MCF 10A (cell line): Measurements from ENCODE around the gene CLEC11A. TPM values are rescaled to one million over a fixed set of nuclear protein-coding genes. Genes with fewer than 3 reads are reported as not detected.
"Not testable (repeated sequence)": the region's sequence is repeated elsewhere in the genome, so short reads cannot be mapped to it uniquely, and the experiment has no call there.

Experiments
- BruUV-seq: library from RNA; stranded (reverse); fragments of 400-500 nt; replicated peaks from 2 replicates; lab custom pipeline; 2021; lab: Mats Ljungman, UMichigan
- CTCF ChIA-PET: fragments of 300-600 bp; sonication (Branson Sonifier 250); formaldehyde crosslinking; extraction: SDS; loops from one replicate; lab custom pipeline; 2021; ENCODE audit warnings: antibody characterized with exemption, inconsistent platforms; lab: Yijun Ruan, JAX
- POLR2A ChIA-PET: fragments of 300-600, 350-650 bp; sonication (Branson Sonifier 250); formaldehyde crosslinking; extraction: SDS; loops from one replicate; lab custom pipeline; 2020; ENCODE audit warnings: antibody characterized with exemption, inconsistent platforms; lab: Yijun Ruan, JAX
- DNase-seq: peaks from one replicate; pipeline ENCODE4 v3.0.0-alpha.2; 2018; ENCODE audit not compliant: unreplicated experiment
- H3K27ac Mint-ChIP-seq: one replicate; pipeline ENCODE4 v1.8.0; 2022; ENCODE audit warnings: mild to moderate bottlenecking, low read depth, mixed read lengths; ENCODE audit not compliant: unreplicated experiment
- H3K27me3 Mint-ChIP-seq: one replicate; pipeline ENCODE4 v1.8.0; 2022; ENCODE audit warnings: mixed read lengths; ENCODE audit not compliant: insufficient read depth, unreplicated experiment
- H3K36me3 Mint-ChIP-seq: one replicate; pipeline ENCODE4 v1.8.0; 2022; ENCODE audit warnings: mild to moderate bottlenecking, moderate library complexity, mixed read lengths; ENCODE audit not compliant: insufficient read depth, unreplicated experiment
- H3K4me1 Mint-ChIP-seq: one replicate; pipeline ENCODE4 v1.8.0; 2022; ENCODE audit warnings: mixed read lengths; ENCODE audit not compliant: insufficient read depth, unreplicated experiment
- H3K4me3 Mint-ChIP-seq: one replicate; pipeline ENCODE4 v1.8.0; 2022; ENCODE audit warnings: mild to moderate bottlenecking, moderate library complexity, mixed read lengths; ENCODE audit not compliant: unreplicated experiment
- H3K9me3 Mint-ChIP-seq: one replicate; pipeline ENCODE4 v1.8.0; 2022; ENCODE audit warnings: mixed read lengths; ENCODE audit not compliant: unreplicated experiment
- CTCF ChIP-seq: fragments of 200-600 bp; IDR thresholded peaks from one replicate; pipeline ENCODE4 v1.8.0; 2022; ENCODE audit warnings: antibody characterized with exemption, mild to moderate bottlenecking; ENCODE audit not compliant: unreplicated experiment
- intact Hi-C: fragments of 100-400 bp; cut with micrococcal nuclease; formaldehyde crosslinking; loops from 2 replicates; pipeline ENCODE4 v1.14.1; 2022
- total RNA-seq: library from RNA; stranded (reverse); gene quantifications from 2 replicates; pipeline ENCODE4 v1.2.3, GENCODE V29; 2022

Gene CLEC11A
- total RNA-seq, 1 experiment from 2014 or later = 2.4 TPM

- no peak for DNase-seq
- no peaks in the 10 kb centered on the region for H3K9me3 Mint-ChIP-seq
- POLR2A ChIA-PET = no interaction called here
- no TSS peak for BruUV-seq
- no peaks in the 10 kb centered on the region for H3K36me3 Mint-ChIP-seq
- CTCF ChIA-PET = no interaction called here
- intact Hi-C loops = no loop called here
- H3K27ac Mint-ChIP-seq = no peak overlapping the region
- no peak for TF ChIP-seq CTCF
- peaks cover 5% of the 10 kb centered on the region for H3K4me1 Mint-ChIP-seq
- H3K4me3 Mint-ChIP-seq = no peak overlapping the region
- H3K27me3 Mint-ChIP-seq = no peaks in the 10 kb centered on the region
Observed at GRCh38 chr19:50768277-50768676, 45.1 kb downstream of the CLEC11A start.

GRCh38 chr19:50770164-50770563, 47.0 kb downstream of the CLEC11A start, which contains the start of gene GPR32:
Gene GPR32 (plus strand): TSS chr19:50770464. CDS start chr19:50770601, 137 bp downstream.
- BruUV-seq, H3K27ac Mint-ChIP-seq, intact Hi-C loops, H3K27me3 Mint-ChIP-seq, H3K4me3 Mint-ChIP-seq, DNase-seq, POLR2A ChIA-PET, H3K9me3 Mint-ChIP-seq, H3K36me3 Mint-ChIP-seq, H3K4me1 Mint-ChIP-seq: not testable (repeated sequence)
- CTCF ChIA-PET = interaction anchor here (0.7 kb wide), 1 partner anchor 100 kb away, joined by 3 read pairs; no protein-coding TSS in a partner anchor

- H3K27me3 Mint-ChIP-seq = no peaks in the 10 kb centered on the region
Observed at GRCh38 chr19:50770888-50771287, 47.7 kb downstream of the CLEC11A start.

GRCh38 chr19:50772476-50772875, 49.3 kb downstream of the CLEC11A start:
- H3K36me3 Mint-ChIP-seq = no peaks in the 10 kb centered on the region
- peaks cover 8% of the 10 kb centered on the region for H3K27me3 Mint-ChIP-seq
- ChIA-PET CTCF (no interaction called here), POLR2A (interaction anchor here (0.8 kb wide), 1 partner anchor 1398 kb away, joined by 3 read pairs; no protein-coding TSS in a partner anchor)
- no peak overlapping the region for H3K4me3 Mint-ChIP-seq
- H3K9me3 Mint-ChIP-seq = no peaks in the 10 kb centered on the region
- BruUV-seq = no TSS peak
- TF ChIP-seq CTCF = no peak
- H3K4me1 Mint-ChIP-seq = peaks cover 1% of the 10 kb centered on the region
- no peak overlapping the region for H3K27ac Mint-ChIP-seq
- DNase-seq = no peak
- intact Hi-C loops = no loop called here

More at GRCh38 chr19:50770888-50771287, 47.7 kb downstream of the CLEC11A start:
- Mint-ChIP-seq H3K27ac (no peak overlapping the region), H3K4me1 (peaks cover 5% of the 10 kb centered on the region), H3K4me3 (no peak overlapping the region), H3K9me3 (no peaks in the 10 kb centered on the region), H3K36me3 (no peaks in the 10 kb centered on the region)
- no TSS peak for BruUV-seq
- intact Hi-C loops = no loop called here
- DNase-seq = no peak
- ChIA-PET POLR2A (no interaction called here), CTCF (no interaction called here)
- TF ChIP-seq CTCF = no peak

- intact Hi-C loops, BruUV-seq, DNase-seq, H3K27ac Mint-ChIP-seq, H3K9me3 Mint-ChIP-seq, H3K4me3 Mint-ChIP-seq, H3K36me3 Mint-ChIP-seq, H3K4me1 Mint-ChIP-seq: not testable (repeated sequence)
- ChIA-PET CTCF (interaction anchor here (0.7 kb wide), 1 partner anchor 11 kb away, joined by 3 read pairs; no protein-coding TSS in a partner anchor), POLR2A (interaction anchor here (0.8 kb wide), 1 partner anchor 1397 kb away, joined by 3 read pairs; no protein-coding TSS in a partner anchor)
- peaks cover 12% of the 10 kb centered on the region for H3K27me3 Mint-ChIP-seq
Observed at GRCh38 chr19:50772912-50773311, 49.7 kb downstream of the CLEC11A start.

- BruUV-seq, H3K36me3 Mint-ChIP-seq, intact Hi-C loops, DNase-seq, H3K27ac Mint-ChIP-seq, H3K4me3 Mint-ChIP-seq, H3K4me1 Mint-ChIP-seq, H3K9me3 Mint-ChIP-seq: not testable (repeated sequence)
- ChIA-PET POLR2A (interaction anchor here (0.8 kb wide), 1 partner anchor 1397 kb away, joined by 3 read pairs; no protein-coding TSS in a partner anchor), CTCF (interaction anchor here (0.7 to 0.8 kb wide), 2 partner anchors 9 to 10 kb away, joined by 3 read pairs; no protein-coding TSS in a partner anchor)
- peaks cover 18% of the 10 kb centered on the region for H3K27me3 Mint-ChIP-seq
Observed at GRCh38 chr19:50773454-50773853, 50.3 kb downstream of the CLEC11A start.
